ENCODE measurements around the gene SYS1.
A peak's percentile ranks its signal among the peaks of the same experiment; 100 is the strongest.

The SYS1 gene

GRCh38 chr20:45409521-45410272, 46.7 kb downstream of the SYS1 start:
- peaks cover 6 to 26% (median 18%) of the 10 kb centered on the region in 5 donors for H3K36me3 ChIP-seq (ENCODE audit: control insufficient read depth in 5 of 5, insufficient read depth in 5 of 5, low read length in 5 of 5)
- H3K9me3 ChIP-seq (ENCODE audit: control insufficient read depth in 5 of 5, low read length in 5 of 5): no peaks in the 10 kb centered on the region
- H3K27ac ChIP-seq (ENCODE audit: low read depth, low read length): no peak overlapping the region
- no peak overlapping the region for H3K9ac ChIP-seq (ENCODE audit: low read length in 5 of 5)
- H3K4me1 ChIP-seq (ENCODE audit: control insufficient read depth in 5 of 5, insufficient read depth in 5 of 5, low read length in 5 of 5): peaks cover 4 to 34% (median 29%) of the 10 kb centered on the region in 5 donors
- peaks cover 0 to 3% (median 2%) of the 10 kb centered on the region in 5 donors for H3K27me3 ChIP-seq (ENCODE audit: control insufficient read depth in 5 of 5, insufficient read depth in 4 of 5, low read length in 5 of 5)
- no peak overlapping the region for H3K4me3 ChIP-seq (ENCODE audit: low read depth in 1 of 5, low read length in 5 of 5)

- H3K36me3 ChIP-seq (ENCODE audit: control insufficient read depth in 5 of 5, insufficient read depth in 5 of 5, low read length in 5 of 5): peaks cover 6 to 26% (median 18%) of the 10 kb centered on the region in 5 donors
- no peak overlapping the region for H3K4me3 ChIP-seq (ENCODE audit: low read depth in 1 of 5, low read length in 5 of 5)
- peaks cover 2 to 34% (median 27%) of the 10 kb centered on the region in 5 donors for H3K4me1 ChIP-seq (ENCODE audit: control insufficient read depth in 5 of 5, insufficient read depth in 5 of 5, low read length in 5 of 5)
- H3K9ac ChIP-seq (ENCODE audit: low read length in 5 of 5): no peak overlapping the region
- H3K9me3 ChIP-seq (ENCODE audit: control insufficient read depth in 5 of 5, low read length in 5 of 5): no peaks in the 10 kb centered on the region
- peaks cover 0 to 2% (median 0%) of the 10 kb centered on the region in 5 donors for H3K27me3 ChIP-seq (ENCODE audit: control insufficient read depth in 5 of 5, insufficient read depth in 4 of 5, low read length in 5 of 5)
- H3K27ac ChIP-seq (ENCODE audit: low read depth, low read length): no peak overlapping the region
Measured at GRCh38 chr20:45410887-45411286, 47.9 kb downstream of the SYS1 start.

GRCh38 chr20:45412653-45413052, 49.7 kb downstream of the SYS1 start:
- Histone ChIP-seq H3K9me3 (ENCODE audit: control insufficient read depth in 5 of 5, low read length in 5 of 5) (no peaks in the 10 kb centered on the region), H3K4me3 (ENCODE audit: low read depth in 1 of 5, low read length in 5 of 5) (no peak overlapping the region), H3K27me3 (ENCODE audit: control insufficient read depth in 5 of 5, insufficient read depth in 4 of 5, low read length in 5 of 5) (no peaks in the 10 kb centered on the region), H3K27ac (ENCODE audit: low read depth, low read length) (no peak overlapping the region), H3K36me3 (ENCODE audit: control insufficient read depth in 5 of 5, insufficient read depth in 5 of 5, low read length in 5 of 5) (peaks cover 6 to 26% (median 18%) of the 10 kb centered on the region in 5 donors), H3K4me1 (ENCODE audit: control insufficient read depth in 5 of 5, insufficient read depth in 5 of 5, low read length in 5 of 5) (peaks cover 4 to 32% (median 29%) of the 10 kb centered on the region in 5 donors), H3K9ac (ENCODE audit: low read length in 5 of 5) (no peak overlapping the region)

GRCh38 chr20:45413479-45413878, 50.5 kb downstream of the SYS1 start:
- no peak overlapping the region for H3K27ac ChIP-seq (ENCODE audit: low read depth, low read length)
- H3K36me3 ChIP-seq (ENCODE audit: control insufficient read depth in 5 of 5, insufficient read depth in 5 of 5, low read length in 5 of 5): peaks cover 6 to 27% (median 22%) of the 10 kb centered on the region in 5 donors
- H3K4me1 ChIP-seq (ENCODE audit: control insufficient read depth in 5 of 5, insufficient read depth in 5 of 5, low read length in 5 of 5): peaks cover 4 to 29% (median 21%) of the 10 kb centered on the region in 5 donors
- no peaks in the 10 kb centered on the region for H3K27me3 ChIP-seq (ENCODE audit: control insufficient read depth in 5 of 5, insufficient read depth in 4 of 5, low read length in 5 of 5)
- H3K9ac ChIP-seq (ENCODE audit: low read length in 5 of 5): no peak overlapping the region
- H3K9me3 ChIP-seq (ENCODE audit: control insufficient read depth in 5 of 5, low read length in 5 of 5): no peaks in the 10 kb centered on the region
- H3K4me3 ChIP-seq (ENCODE audit: low read depth in 1 of 5, low read length in 5 of 5): no peak overlapping the region

- no peaks in the 10 kb centered on the region for H3K9me3 ChIP-seq (ENCODE audit: control insufficient read depth in 5 of 5, low read length in 5 of 5)
- peaks cover 4 to 34% (median 25%) of the 10 kb centered on the region in 5 donors for H3K4me1 ChIP-seq (ENCODE audit: control insufficient read depth in 5 of 5, insufficient read depth in 5 of 5, low read length in 5 of 5)
- H3K27ac ChIP-seq (ENCODE audit: low read depth, low read length): peak within 1 kb of the TSS; percentile 81
- H3K27me3 ChIP-seq (ENCODE audit: control insufficient read depth in 5 of 5, insufficient read depth in 4 of 5, low read length in 5 of 5): no peaks in the 10 kb centered on the region
- peak within 1 kb of the TSS; percentile 91 to 97 (median 91) for H3K4me3 ChIP-seq (ENCODE audit: low read depth in 1 of 5, low read length in 5 of 5)
- peak within 1 kb of the TSS; percentile 77 to 96 (median 95) for H3K9ac ChIP-seq (ENCODE audit: low read length in 5 of 5)
- H3K36me3 ChIP-seq (ENCODE audit: control insufficient read depth in 5 of 5, insufficient read depth in 5 of 5, low read length in 5 of 5): peaks cover 4 to 34% (median 32%) of the 10 kb centered on the region in 5 donors
Measured at GRCh38 chr20:45415822-45416637, 53.1 kb downstream of the SYS1 start, which contains the start of gene PIGT. TSS of gene PIGT (plus strand) at chr20:45416141. CDS start at chr20:45416157, 16 bp downstream.

- Histone ChIP-seq H3K9ac (ENCODE audit: low read length in 5 of 5) (peak overlapping the region in 4 of 5 donors; percentile 77 to 96 (median 91)), H3K27me3 (ENCODE audit: control insufficient read depth in 5 of 5, insufficient read depth in 4 of 5, low read length in 5 of 5) (no peaks in the 10 kb centered on the region), H3K9me3 (ENCODE audit: control insufficient read depth in 5 of 5, low read length in 5 of 5) (no peaks in the 10 kb centered on the region), H3K4me1 (ENCODE audit: control insufficient read depth in 5 of 5, insufficient read depth in 5 of 5, low read length in 5 of 5) (peaks cover 4 to 34% (median 25%) of the 10 kb centered on the region in 5 donors), H3K4me3 (ENCODE audit: low read depth in 1 of 5, low read length in 5 of 5) (peak overlapping the region; percentile 91 to 97 (median 91)), H3K36me3 (ENCODE audit: control insufficient read depth in 5 of 5, insufficient read depth in 5 of 5, low read length in 5 of 5) (peaks cover 8 to 38% (median 35%) of the 10 kb centered on the region in 5 donors), H3K27ac (ENCODE audit: low read depth, low read length) (no peak overlapping the region)
Measured at GRCh38 chr20:45416917-45417316, 54.0 kb downstream of the SYS1 start.
